Tibial nerve (tissue), 3 donors: ENCODE data around the gene KCNAB3.

Experiments used
- POLR2A ChIP-seq, 2 donors: fragments of 450-650 bp; IDR thresholded peaks; one replicate each; pipeline ENCODE4 v1.6.1; 2017; ENCODE audit warnings: antibody characterized with exemption in 2 of 2, mild to moderate bottlenecking in 2 of 2, moderate library complexity in 2 of 2
- TF ChIP-seq, protein P1 (sequence below), 5 experiments: fragments of 200-600 bp in 3 of 5; fragments of 450-650 bp in 2 of 5; sonication (generic) in 3 of 5; IDR thresholded peaks; one replicate each; pipeline ENCODE4 v1.5.1; 2016 to 2019; ENCODE audit warnings: antibody characterized with exemption in 5 of 5, mild to moderate bottlenecking in 3 of 5, moderate library complexity in 2 of 5

DNA sequence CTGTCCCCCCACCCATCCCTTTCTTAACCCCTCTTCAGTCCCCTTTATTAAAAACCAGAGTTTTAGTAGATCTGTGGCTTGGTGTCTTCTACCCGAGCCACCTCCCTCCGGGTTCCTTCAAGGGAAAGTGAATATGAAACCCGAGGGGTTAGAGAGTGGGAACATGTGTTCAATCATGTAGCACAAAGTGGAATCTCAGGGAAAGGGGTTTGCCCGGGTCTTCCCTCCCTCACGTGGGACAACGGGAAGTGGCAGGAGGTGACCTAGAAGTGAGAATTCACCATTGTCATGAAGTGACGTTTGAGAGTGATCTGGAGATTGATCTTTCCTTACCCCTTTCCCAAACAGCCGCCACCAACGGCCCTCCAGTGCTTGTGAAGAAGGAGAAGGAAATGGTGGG, 18.5 kb downstream of the KCNAB3 start:
- TF ChIP-seq, protein P1, sequence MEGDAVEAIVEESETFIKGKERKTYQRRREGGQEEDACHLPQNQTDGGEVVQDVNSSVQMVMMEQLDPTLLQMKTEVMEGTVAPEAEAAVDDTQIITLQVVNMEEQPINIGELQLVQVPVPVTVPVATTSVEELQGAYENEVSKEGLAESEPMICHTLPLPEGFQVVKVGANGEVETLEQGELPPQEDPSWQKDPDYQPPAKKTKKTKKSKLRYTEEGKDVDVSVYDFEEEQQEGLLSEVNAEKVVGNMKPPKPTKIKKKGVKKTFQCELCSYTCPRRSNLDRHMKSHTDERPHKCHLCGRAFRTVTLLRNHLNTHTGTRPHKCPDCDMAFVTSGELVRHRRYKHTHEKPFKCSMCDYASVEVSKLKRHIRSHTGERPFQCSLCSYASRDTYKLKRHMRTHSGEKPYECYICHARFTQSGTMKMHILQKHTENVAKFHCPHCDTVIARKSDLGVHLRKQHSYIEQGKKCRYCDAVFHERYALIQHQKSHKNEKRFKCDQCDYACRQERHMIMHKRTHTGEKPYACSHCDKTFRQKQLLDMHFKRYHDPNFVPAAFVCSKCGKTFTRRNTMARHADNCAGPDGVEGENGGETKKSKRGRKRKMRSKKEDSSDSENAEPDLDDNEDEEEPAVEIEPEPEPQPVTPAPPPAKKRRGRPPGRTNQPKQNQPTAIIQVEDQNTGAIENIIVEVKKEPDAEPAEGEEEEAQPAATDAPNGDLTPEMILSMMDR (IDR thresholded peaks at IDR 0.05): no peak
- TF ChIP-seq POLR2A (IDR thresholded peaks at IDR 0.05): no peak
